HCT116 (cell line): ENCODE data around the gene BPIFB3. TPM values are rescaled to one million over a fixed set of nuclear protein-coding genes. Genes with fewer than 3 reads are reported as not detected.

ENCODE experiments used
- ATAC-seq: fragments of 200-7000 bp; cut with Tn5 transposase; 2 replicates; pipeline ENCODE4 v1.9.1; 2020; ENCODE audit warnings: mild to moderate bottlenecking, moderate library complexity
- BruUV-seq: library from RNA; stranded (reverse); fragments of 400-500 nt; replicated peaks from 2 replicates; lab custom pipeline; 2021; lab: Mats Ljungman, UMichigan
- CTCF ChIA-PET: fragments of 300-600 bp; sonication (Branson Sonifier 250); formaldehyde crosslinking; loops from one replicate; lab custom pipeline; 2021; ENCODE audit warnings: antibody characterized with exemption; lab: Charles Lee
- POLR2A ChIA-PET: fragments of 300-600, 350-600 bp; sonication (Branson Sonifier 250); formaldehyde crosslinking; loops from one replicate; lab custom pipeline; 2021; ENCODE audit warnings: antibody characterized with exemption; lab: Charles Lee
- RAD21 ChIA-PET, 2 experiments: fragments of 300-600 bp; sonication (Branson Sonifier 250); formaldehyde crosslinking; loops; one replicate each; lab custom pipeline; 2023; ENCODE audit warnings: low total read pairs in 2 of 2; ENCODE audit not compliant: uncharacterized antibody in 2 of 2, unreplicated experiment in 2 of 2, low non-redundant PET in 1 of 2; lab: Charles Lee
- DNase-seq: peaks from one replicate; pipeline ENCODE4 v3.0.0-alpha.2; 2010; ENCODE audit warnings: low read depth, low spot score
- H2AFZ ChIP-seq: fragments of 200-600 bp; shearing (Covaris generic), sonication (generic); 2 replicates; pipeline ENCODE4 v1.6.1; 2017; ENCODE audit warnings: low read depth, mixed run types, mixed read lengths, antibody characterized with exemption, low read length; ENCODE audit not compliant: poor library complexity, severe bottlenecking
- H3K27ac ChIP-seq: 2 replicates; pipeline ENCODE4 v1.5.1; 2012; ENCODE audit warnings: low read depth, low read length
- H3K27me3 ChIP-seq: fragments of 200-600 bp; sonication (generic); 2 replicates; pipeline ENCODE4 v1.6.1; 2016; ENCODE audit warnings: mixed run types, low read length, mixed read lengths; ENCODE audit not compliant: insufficient read depth
- H3K36me3 ChIP-seq, 2 experiments: fragments of 200-500 bp in 1 of 2; fragments of 200-600 bp in 1 of 2; sonication (Bioruptor generic) in 1 of 2; sonication (generic) in 1 of 2; 2 replicates each; pipeline versions ENCODE4 v1.5.1 to v1.6.1; 2014 to 2016; ENCODE audit warnings: low read length in 2 of 2, inconsistent platforms in 1 of 2, mixed read lengths in 1 of 2, mixed run types in 1 of 2; ENCODE audit not compliant: insufficient read depth in 2 of 2, control insufficient read depth in 1 of 2
- H3K4me1 ChIP-seq, 2 experiments: fragments of 200-600 bp in 1 of 2; sonication (generic) in 1 of 2; 2 replicates each; pipeline versions ENCODE4 v1.5.1 to v1.6.1; 2012 to 2017; ENCODE audit warnings: low read length in 2 of 2, inconsistent platforms in 1 of 2, mild to moderate bottlenecking in 1 of 2, mixed read lengths in 1 of 2, mixed run types in 1 of 2, moderate library complexity in 1 of 2; ENCODE audit not compliant: insufficient read depth in 2 of 2, control insufficient read depth in 1 of 2
- H3K4me2 ChIP-seq: fragments of 200-600 bp; sonication (generic); 2 replicates; pipeline ENCODE4 v1.6.1; 2017; ENCODE audit warnings: mixed run types, low read length, mixed read lengths
- H3K4me3 ChIP-seq, 2 experiments: fragments of 200-600 bp in 1 of 2; sonication (generic) in 1 of 2; replicated peaks in 1 of 2; 2 replicates each; pipeline ENCODE4 v1.5.1; 2011 to 2016; ENCODE audit warnings: low read length in 2 of 2, control low read depth in 1 of 2, low read depth in 1 of 2, mild to moderate bottlenecking in 1 of 2, mixed read lengths in 1 of 2, mixed run types in 1 of 2
- H3K79me2 ChIP-seq: fragments of 200-600 bp; sonication (generic); 2 replicates; pipeline ENCODE4 v1.6.1; 2017; ENCODE audit warnings: mild to moderate bottlenecking, mixed run types, low read length, moderate library complexity, mixed read lengths; ENCODE audit not compliant: insufficient read depth
- H3K9ac ChIP-seq: fragments of 200-600 bp; sonication (generic); 2 replicates; pipeline ENCODE4 v1.6.1; 2016; ENCODE audit warnings: low read length, mixed read lengths
- H3K9me2 ChIP-seq: fragments of 200-600 bp; sonication (generic), shearing (Covaris generic); 2 replicates; pipeline ENCODE4 v1.6.1; 2017; ENCODE audit warnings: mixed run types, mild to moderate bottlenecking, moderate library complexity; ENCODE audit not compliant: insufficient read depth
- H3K9me3 ChIP-seq, 2 experiments: fragments of 200-500 bp in 1 of 2; fragments of 200-600 bp in 1 of 2; sonication (Bioruptor generic) in 1 of 2; sonication (generic) in 1 of 2; 2 replicates each; pipeline ENCODE4 v1.6.1; 2014 to 2017; ENCODE audit warnings: low read length in 2 of 2, mixed read lengths in 2 of 2, inconsistent platforms in 1 of 2, low read depth in 1 of 2, mild to moderate bottlenecking in 1 of 2, mixed run types in 1 of 2, moderate library complexity in 1 of 2; ENCODE audit not compliant: control insufficient read depth in 1 of 2, insufficient read depth in 1 of 2
- H4K20me1 ChIP-seq: fragments of 200-600 bp; sonication (generic), shearing (Covaris generic); 2 replicates; pipeline ENCODE4 v1.6.1; 2017; ENCODE audit warnings: mixed run types, mild to moderate bottlenecking, moderate library complexity; ENCODE audit not compliant: insufficient read depth
- CBX3 ChIP-seq: IDR thresholded peaks from 2 replicates; pipeline ENCODE4 v1.6.1; 2012; ENCODE audit warnings: low read depth
- EGR1 ChIP-seq: IDR thresholded peaks from 2 replicates; pipeline ENCODE4 v1.6.1; 2012; ENCODE audit warnings: low read depth
- ELF1 ChIP-seq: IDR thresholded peaks from 2 replicates; pipeline ENCODE4 v1.6.1; 2012; ENCODE audit warnings: low read depth, borderline replicate concordance
- EZH2 ChIP-seq: fragments of 200-600 bp; sonication (generic); IDR thresholded peaks from 2 replicates; pipeline ENCODE4 v1.6.1; 2017; ENCODE audit warnings: antibody characterized with exemption, mixed run types
- FOSL1 ChIP-seq: IDR thresholded peaks from 2 replicates; pipeline ENCODE4 v1.6.1; 2012; ENCODE audit warnings: low read depth
- JUND ChIP-seq: IDR thresholded peaks from 2 replicates; pipeline ENCODE4 v1.6.1; 2012
- POLR2A ChIP-seq: IDR thresholded peaks from 2 replicates; pipeline ENCODE4 v1.7.0; 2011; ENCODE audit warnings: borderline replicate concordance; ENCODE audit not compliant: insufficient read depth, insufficient read length; ENCODE audit errors: extremely low read depth
- POLR2AphosphoS5 ChIP-seq: IDR thresholded peaks from 2 replicates; pipeline ENCODE4 v1.6.1; 2011; ENCODE audit warnings: mild to moderate bottlenecking, low read depth, low read length, moderate library complexity
- RAD21 ChIP-seq: IDR thresholded peaks from 2 replicates; pipeline ENCODE4 v1.6.1; 2012; ENCODE audit warnings: low read depth, mild to moderate bottlenecking
- SIN3A ChIP-seq: IDR thresholded peaks from 2 replicates; pipeline ENCODE4 v1.6.1; 2012; ENCODE audit warnings: low read depth
- SRF ChIP-seq: IDR thresholded peaks from 2 replicates; pipeline ENCODE4 v1.6.1; 2012; ENCODE audit warnings: low read depth
- YY1 ChIP-seq: IDR thresholded peaks from 2 replicates; pipeline ENCODE4 v1.6.1; 2011; ENCODE audit warnings: low read length, low read depth, moderate library complexity, mild to moderate bottlenecking; ENCODE audit not compliant: insufficient replicate concordance; ENCODE audit errors: extremely low read depth
- ZNF274 ChIP-seq: fragments of 200-500 bp; sonication (Bioruptor generic); IDR thresholded peaks from 2 replicates; pipeline ENCODE4 v1.6.1; 2014; ENCODE audit warnings: mild to moderate bottlenecking, low read depth, low read length, inconsistent platforms
- intact Hi-C: fragments of 100-400 bp; cut with micrococcal nuclease; formaldehyde crosslinking; loops from 2 replicates; pipeline ENCODE4 v1.10.0; 2022
- total RNA-seq: library from RNA; stranded (reverse); gene quantifications from one replicate; pipeline ENCODE4 v1.2.1, GENCODE V29; 2021; ENCODE audit not compliant: unreplicated experiment
- TF ChIP-seq, protein P1 (sequence below): IDR thresholded peaks from 2 replicates; pipeline ENCODE4 v1.6.1; 2012; ENCODE audit warnings: low read depth
- TF ChIP-seq, protein P2 (sequence below): IDR thresholded peaks from 2 replicates; pipeline ENCODE4 v1.6.1; 2011; ENCODE audit warnings: mild to moderate bottlenecking, low read length, moderate library complexity; ENCODE audit not compliant: insufficient replicate concordance; ENCODE audit errors: extremely low read depth
- TF ChIP-seq, protein P3 (sequence below): IDR thresholded peaks from 2 replicates; pipeline ENCODE4 v1.6.1; 2012
- TF ChIP-seq, protein P4 (sequence below), 3 experiments: fragments of 200-600 bp in 1 of 3; sonication (generic) in 1 of 3; IDR thresholded peaks in 2 of 3; conservative IDR thresholded peaks in 1 of 3; 2 replicates each; pipeline ENCODE4 v1.5.1; 2012 to 2017; ENCODE audit warnings: low read depth in 2 of 3, low read length in 2 of 3, antibody characterized with exemption in 1 of 3, borderline replicate concordance in 1 of 3, control low read depth in 1 of 3, mild to moderate bottlenecking in 1 of 3, mixed read lengths in 1 of 3, mixed run types in 1 of 3, moderate library complexity in 1 of 3; ENCODE audit not compliant: insufficient read depth in 1 of 3

The BPIFB3 gene
- total RNA-seq, 1 experiment from 2014 or later = not detected

DNA sequence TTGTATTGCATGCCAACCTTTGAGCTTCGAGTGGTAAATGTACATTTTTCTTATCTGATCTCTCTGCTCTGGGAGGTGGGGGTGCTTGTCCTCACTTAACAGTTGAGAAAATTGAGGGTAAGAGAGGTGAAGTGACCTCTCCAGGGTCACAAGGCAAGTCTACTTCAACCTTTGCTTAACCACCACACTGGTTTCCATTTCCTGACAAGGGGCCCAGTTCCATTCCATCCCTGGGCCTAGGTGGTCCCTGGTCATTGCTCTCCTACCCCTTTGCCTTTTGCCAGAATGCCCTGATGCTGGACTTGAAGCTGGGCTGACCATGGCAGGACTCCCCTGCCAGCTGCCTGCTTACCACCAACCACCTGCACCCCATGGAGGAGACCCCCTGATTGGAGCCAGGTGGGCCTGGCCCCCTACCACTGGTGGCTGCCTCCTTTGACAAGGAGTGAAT lies 9.9 kb upstream of the BPIFB3 start:
- DNase-seq (no peak), ATAC-seq (no peak)
- Histone ChIP-seq H4K20me1 (no peaks in the 10 kb centered on the region), H3K9ac (no peak overlapping the region), H3K4me3 (no peak overlapping the region), H3K27ac (no peak overlapping the region), H3K9me3 (peaks cover 0 to 5% of the 10 kb centered on the region in 2 experiments; a peak in 1 of 4 replicates), H3K27me3 (peaks cover 12% of the 10 kb centered on the region; the same call in 1 of the 2 replicates), H2AFZ (no peak overlapping the region), H3K4me1 (no peaks in the 10 kb centered on the region), H3K79me2 (no peaks in the 10 kb centered on the region), H3K9me2 (no peaks in the 10 kb centered on the region), H3K36me3 (no peaks in the 10 kb centered on the region), H3K4me2 (no peak overlapping the region)
- intact Hi-C loops = no loop called here
- CTCF ChIA-PET = no interaction called here
- TF ChIP-seq SIN3A = no peak
- TF ChIP-seq, protein P1, sequence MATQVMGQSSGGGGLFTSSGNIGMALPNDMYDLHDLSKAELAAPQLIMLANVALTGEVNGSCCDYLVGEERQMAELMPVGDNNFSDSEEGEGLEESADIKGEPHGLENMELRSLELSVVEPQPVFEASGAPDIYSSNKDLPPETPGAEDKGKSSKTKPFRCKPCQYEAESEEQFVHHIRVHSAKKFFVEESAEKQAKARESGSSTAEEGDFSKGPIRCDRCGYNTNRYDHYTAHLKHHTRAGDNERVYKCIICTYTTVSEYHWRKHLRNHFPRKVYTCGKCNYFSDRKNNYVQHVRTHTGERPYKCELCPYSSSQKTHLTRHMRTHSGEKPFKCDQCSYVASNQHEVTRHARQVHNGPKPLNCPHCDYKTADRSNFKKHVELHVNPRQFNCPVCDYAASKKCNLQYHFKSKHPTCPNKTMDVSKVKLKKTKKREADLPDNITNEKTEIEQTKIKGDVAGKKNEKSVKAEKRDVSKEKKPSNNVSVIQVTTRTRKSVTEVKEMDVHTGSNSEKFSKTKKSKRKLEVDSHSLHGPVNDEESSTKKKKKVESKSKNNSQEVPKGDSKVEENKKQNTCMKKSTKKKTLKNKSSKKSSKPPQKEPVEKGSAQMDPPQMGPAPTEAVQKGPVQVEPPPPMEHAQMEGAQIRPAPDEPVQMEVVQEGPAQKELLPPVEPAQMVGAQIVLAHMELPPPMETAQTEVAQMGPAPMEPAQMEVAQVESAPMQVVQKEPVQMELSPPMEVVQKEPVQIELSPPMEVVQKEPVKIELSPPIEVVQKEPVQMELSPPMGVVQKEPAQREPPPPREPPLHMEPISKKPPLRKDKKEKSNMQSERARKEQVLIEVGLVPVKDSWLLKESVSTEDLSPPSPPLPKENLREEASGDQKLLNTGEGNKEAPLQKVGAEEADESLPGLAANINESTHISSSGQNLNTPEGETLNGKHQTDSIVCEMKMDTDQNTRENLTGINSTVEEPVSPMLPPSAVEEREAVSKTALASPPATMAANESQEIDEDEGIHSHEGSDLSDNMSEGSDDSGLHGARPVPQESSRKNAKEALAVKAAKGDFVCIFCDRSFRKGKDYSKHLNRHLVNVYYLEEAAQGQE = no peak
- no peak for TF ChIP-seq POLR2AphosphoS5
- TF ChIP-seq CBX3 = no peak
- no peak for TF ChIP-seq EGR1
- no peak for TF ChIP-seq ELF1
- no peak for TF ChIP-seq EZH2
- no peak for TF ChIP-seq JUND
- TF ChIP-seq RAD21 = no peak
- TF ChIP-seq ZNF274 = no peak
- TF ChIP-seq, protein P2, sequence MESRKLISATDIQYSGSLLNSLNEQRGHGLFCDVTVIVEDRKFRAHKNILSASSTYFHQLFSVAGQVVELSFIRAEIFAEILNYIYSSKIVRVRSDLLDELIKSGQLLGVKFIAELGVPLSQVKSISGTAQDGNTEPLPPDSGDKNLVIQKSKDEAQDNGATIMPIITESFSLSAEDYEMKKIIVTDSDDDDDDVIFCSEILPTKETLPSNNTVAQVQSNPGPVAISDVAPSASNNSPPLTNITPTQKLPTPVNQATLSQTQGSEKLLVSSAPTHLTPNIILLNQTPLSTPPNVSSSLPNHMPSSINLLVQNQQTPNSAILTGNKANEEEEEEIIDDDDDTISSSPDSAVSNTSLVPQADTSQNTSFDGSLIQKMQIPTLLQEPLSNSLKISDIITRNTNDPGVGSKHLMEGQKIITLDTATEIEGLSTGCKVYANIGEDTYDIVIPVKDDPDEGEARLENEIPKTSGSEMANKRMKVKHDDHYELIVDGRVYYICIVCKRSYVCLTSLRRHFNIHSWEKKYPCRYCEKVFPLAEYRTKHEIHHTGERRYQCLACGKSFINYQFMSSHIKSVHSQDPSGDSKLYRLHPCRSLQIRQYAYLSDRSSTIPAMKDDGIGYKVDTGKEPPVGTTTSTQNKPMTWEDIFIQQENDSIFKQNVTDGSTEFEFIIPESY = no peak
- TF ChIP-seq, protein P3, sequence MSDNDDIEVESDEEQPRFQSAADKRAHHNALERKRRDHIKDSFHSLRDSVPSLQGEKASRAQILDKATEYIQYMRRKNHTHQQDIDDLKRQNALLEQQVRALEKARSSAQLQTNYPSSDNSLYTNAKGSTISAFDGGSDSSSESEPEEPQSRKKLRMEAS = no peak
- no peak for TF ChIP-seq FOSL1
- no peak for TF ChIP-seq SRF
- no peak for TF ChIP-seq POLR2A
- TF ChIP-seq YY1 = no peak
- TF ChIP-seq, protein P4, sequence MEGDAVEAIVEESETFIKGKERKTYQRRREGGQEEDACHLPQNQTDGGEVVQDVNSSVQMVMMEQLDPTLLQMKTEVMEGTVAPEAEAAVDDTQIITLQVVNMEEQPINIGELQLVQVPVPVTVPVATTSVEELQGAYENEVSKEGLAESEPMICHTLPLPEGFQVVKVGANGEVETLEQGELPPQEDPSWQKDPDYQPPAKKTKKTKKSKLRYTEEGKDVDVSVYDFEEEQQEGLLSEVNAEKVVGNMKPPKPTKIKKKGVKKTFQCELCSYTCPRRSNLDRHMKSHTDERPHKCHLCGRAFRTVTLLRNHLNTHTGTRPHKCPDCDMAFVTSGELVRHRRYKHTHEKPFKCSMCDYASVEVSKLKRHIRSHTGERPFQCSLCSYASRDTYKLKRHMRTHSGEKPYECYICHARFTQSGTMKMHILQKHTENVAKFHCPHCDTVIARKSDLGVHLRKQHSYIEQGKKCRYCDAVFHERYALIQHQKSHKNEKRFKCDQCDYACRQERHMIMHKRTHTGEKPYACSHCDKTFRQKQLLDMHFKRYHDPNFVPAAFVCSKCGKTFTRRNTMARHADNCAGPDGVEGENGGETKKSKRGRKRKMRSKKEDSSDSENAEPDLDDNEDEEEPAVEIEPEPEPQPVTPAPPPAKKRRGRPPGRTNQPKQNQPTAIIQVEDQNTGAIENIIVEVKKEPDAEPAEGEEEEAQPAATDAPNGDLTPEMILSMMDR (IDR thresholded peaks at IDR 0.05 in 2 of 3, conservative IDR thresholded peaks at IDR 0.05 in 1 of 3; ENCODE audit: borderline replicate concordance in 1 of 3, insufficient read depth in 1 of 3, low read depth in 2 of 3, low read length in 2 of 3) = no peak
- POLR2A ChIA-PET = no interaction called here
- no TSS peak for BruUV-seq
- RAD21 ChIA-PET = no interaction called here
